Erythroblast (primary cell): ENCODE measurements around the gene TMPRSS15.

Source experiments
- GATA1 ChIP-seq: IDR thresholded peaks from 2 replicates; pipeline ENCODE4 v1.6.1; 2011; ENCODE audit warnings: low read depth, mild to moderate bottlenecking, control low read depth, low read length, moderate library complexity
- POLR2A ChIP-seq: IDR thresholded peaks from 2 replicates; pipeline ENCODE4 v1.6.1; 2011; ENCODE audit warnings: mild to moderate bottlenecking, low read length

- TF ChIP-seq POLR2A, result no peak
- no peak for TF ChIP-seq GATA1
Observed at GRCh38 chr21:18294100-18294499, 109.5 kb downstream of the TMPRSS15 start.
